ENCODE measurements around the gene PTGIS. TPM values are rescaled to one million over a fixed set of nuclear protein-coding genes. Genes with fewer than 3 reads are reported as not detected.

The PTGIS gene
- total RNA-seq, 2 experiments from 2014 or later, result not detected

GRCh38 chr20:49456646-49457045 is 111.3 kb downstream of the PTGIS start:
- TF ChIP-seq EZH2phosphoT487 (IDR thresholded peaks at IDR 0.05; ENCODE audit: borderline replicate concordance, low read depth, low read length) (no peak), CTCF (conservative IDR thresholded peaks at IDR 0.05; ENCODE audit: low read length) (no peak)
- BruUV-seq (replicated peaks), result no TSS peak
- intact Hi-C loops (cut with micrococcal nuclease; ENCODE audit: unreplicated experiment), result no loop called here
- H4K20me1 ChIP-seq (ENCODE audit: insufficient read depth, low read length), result no peaks in the 10 kb centered on the region
- ChIA-PET CTCF (ENCODE audit: unreplicated experiment) (no interaction called here), POLR2A (no interaction called here)
- no peak overlapping the region for H3K4me3 ChIP-seq (ENCODE audit: low read depth, low read length, poor library complexity, severe bottlenecking)
- H3K4me1 ChIP-seq (ENCODE audit: insufficient read depth, low read length, poor library complexity, severe bottlenecking), result no peaks in the 10 kb centered on the region
- no peak overlapping the region for H3K4me2 ChIP-seq (ENCODE audit: low read length)
- no peaks in the 10 kb centered on the region for H3K9me2 ChIP-seq (ENCODE audit: insufficient read depth, low read length)
- H2AFZ ChIP-seq (ENCODE audit: low read length), result no peak overlapping the region
- H3K79me2 ChIP-seq (ENCODE audit: insufficient read depth, low read depth, low read length), result no peaks in the 10 kb centered on the region
- no peak overlapping the region for H3K27ac ChIP-seq (ENCODE audit: low read depth, low read length, poor library complexity, severe bottlenecking)
- H3K36me3 ChIP-seq (ENCODE audit: insufficient read depth, low read length), result no peaks in the 10 kb centered on the region
- H3K9me3 ChIP-seq (ENCODE audit: low read length), result no peaks in the 10 kb centered on the region
- DNase-seq (ENCODE audit: low spot score), result no peak

- Histone ChIP-seq H3K27ac (ENCODE audit: low read depth, low read length, poor library complexity, severe bottlenecking) (no peak overlapping the region), H3K36me3 (ENCODE audit: insufficient read depth, low read length) (no peaks in the 10 kb centered on the region), H3K4me3 (ENCODE audit: low read depth, low read length, poor library complexity, severe bottlenecking) (no peak overlapping the region), H4K20me1 (ENCODE audit: insufficient read depth, low read length) (no peaks in the 10 kb centered on the region), H2AFZ (ENCODE audit: low read length) (no peak overlapping the region), H3K9me3 (ENCODE audit: low read length) (no peaks in the 10 kb centered on the region), H3K4me1 (ENCODE audit: insufficient read depth, low read length, poor library complexity, severe bottlenecking) (no peaks in the 10 kb centered on the region), H3K4me2 (ENCODE audit: low read length) (no peak overlapping the region), H3K79me2 (ENCODE audit: insufficient read depth, low read depth, low read length) (no peaks in the 10 kb centered on the region), H3K9me2 (ENCODE audit: insufficient read depth, low read length) (no peaks in the 10 kb centered on the region)
- TF ChIP-seq EZH2phosphoT487 (IDR thresholded peaks at IDR 0.05; ENCODE audit: borderline replicate concordance, low read depth, low read length) (no peak), CTCF (conservative IDR thresholded peaks at IDR 0.05; ENCODE audit: low read length) (no peak)
- no TSS peak for BruUV-seq (replicated peaks)
- CTCF ChIA-PET (ENCODE audit: unreplicated experiment), result no interaction called here
- DNase-seq (ENCODE audit: low spot score), result no peak
- intact Hi-C loops (cut with micrococcal nuclease; ENCODE audit: unreplicated experiment), result no loop called here
- POLR2A ChIA-PET, result no interaction called here
These were observed 112.2 kb downstream of the PTGIS start for GRCh38 chr20:49455691-49456090.

Other genes with a start within 250 kb of the PTGIS start
- 0.03 TPM in 1 of 2 replicates, not detected in the other for gene KCNB1, start 85.5 kb downstream of the PTGIS start, total RNA-seq (2014; rRNA removed; shearing (Covaris generic))
- gene KCNB1, start 85.5 kb downstream of the PTGIS start, total RNA-seq (2022), result 0.07 TPM in 1 of 2 replicates, not detected in the other
- gene B4GALT5, start 145.7 kb upstream of the PTGIS start, total RNA-seq (2014; rRNA removed; shearing (Covaris generic)), result 9.7 and 9.8 TPM in 2 replicates
- 14.8 and 18.8 TPM in 2 replicates for gene B4GALT5, start 145.7 kb upstream of the PTGIS start, total RNA-seq (2022)
- gene SLC9A8, start 244.7 kb upstream of the PTGIS start, total RNA-seq (2014; rRNA removed; shearing (Covaris generic)), result 13.9 and 30.3 TPM in 2 replicates
- 22.0 and 28.7 TPM in 2 replicates for gene SLC9A8, start 244.7 kb upstream of the PTGIS start, total RNA-seq (2022)